Endothelial cell of umbilical vein (primary cell): ENCODE results near the gene CCNL2.

Source experiments
- POLR2A ChIP-seq: IDR thresholded peaks from 2 replicates; pipeline ENCODE4 v1.6.1; 2012; ENCODE audit warnings: low read depth, mild to moderate bottlenecking, control low read depth, low read length
- POLR2AphosphoS5 ChIP-seq: IDR thresholded peaks from 2 replicates; pipeline ENCODE4 v1.6.1; 2012; ENCODE audit warnings: low read depth, mild to moderate bottlenecking, control low read depth, low read length, moderate library complexity; ENCODE audit not compliant: insufficient read depth
- TF ChIP-seq, protein P1 (sequence below), 2 donors: IDR thresholded peaks; 1 replicate in 1 of 2; 2 replicates in 1 of 2; pipeline ENCODE4 v1.5.1; 2011; ENCODE audit warnings: low read length in 2 of 2, mild to moderate bottlenecking in 2 of 2, moderate library complexity in 2 of 2, control low read depth in 1 of 2, inconsistent platforms in 1 of 2, low read depth in 1 of 2; ENCODE audit not compliant: insufficient read depth in 1 of 2; ENCODE audit errors: extremely low read depth in 1 of 2

DNA sequence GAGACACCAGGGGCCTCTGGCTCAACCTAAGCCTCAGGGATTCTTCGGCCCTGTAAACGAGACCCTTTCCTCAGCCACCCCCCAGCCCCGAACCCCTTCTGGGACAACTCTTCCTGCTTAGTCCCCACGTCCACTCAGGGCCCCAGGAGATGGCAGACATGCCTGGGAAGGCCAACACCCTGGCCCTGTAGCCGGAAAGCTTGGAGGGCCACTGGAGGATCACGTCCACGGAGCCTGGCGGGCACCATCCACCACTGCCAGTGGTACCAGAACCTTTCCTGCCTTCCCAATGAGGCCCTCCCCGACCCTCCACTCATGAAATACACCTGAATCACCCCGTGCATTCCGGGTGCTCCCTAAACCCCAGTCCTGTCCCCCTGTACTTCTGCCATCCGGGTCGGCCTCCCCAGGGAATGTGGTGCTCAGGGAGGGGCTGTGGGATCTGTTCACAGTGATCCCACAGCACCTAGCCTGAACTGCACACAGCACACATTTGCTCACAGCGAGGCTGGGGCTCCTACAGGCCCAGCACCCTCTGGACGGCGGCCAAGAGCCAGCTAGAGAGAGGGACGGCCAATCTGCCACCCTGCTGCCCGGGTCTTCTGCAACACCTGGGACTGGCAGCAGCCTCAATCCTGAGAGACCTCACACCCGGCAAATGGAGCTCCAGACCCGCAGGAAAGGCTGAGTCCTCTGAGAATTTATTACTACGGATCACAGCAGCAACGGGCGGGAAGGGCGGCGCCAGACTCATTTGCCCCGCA lies 25.9 kb downstream of the CCNL2 start:
- TF ChIP-seq, protein P1, sequence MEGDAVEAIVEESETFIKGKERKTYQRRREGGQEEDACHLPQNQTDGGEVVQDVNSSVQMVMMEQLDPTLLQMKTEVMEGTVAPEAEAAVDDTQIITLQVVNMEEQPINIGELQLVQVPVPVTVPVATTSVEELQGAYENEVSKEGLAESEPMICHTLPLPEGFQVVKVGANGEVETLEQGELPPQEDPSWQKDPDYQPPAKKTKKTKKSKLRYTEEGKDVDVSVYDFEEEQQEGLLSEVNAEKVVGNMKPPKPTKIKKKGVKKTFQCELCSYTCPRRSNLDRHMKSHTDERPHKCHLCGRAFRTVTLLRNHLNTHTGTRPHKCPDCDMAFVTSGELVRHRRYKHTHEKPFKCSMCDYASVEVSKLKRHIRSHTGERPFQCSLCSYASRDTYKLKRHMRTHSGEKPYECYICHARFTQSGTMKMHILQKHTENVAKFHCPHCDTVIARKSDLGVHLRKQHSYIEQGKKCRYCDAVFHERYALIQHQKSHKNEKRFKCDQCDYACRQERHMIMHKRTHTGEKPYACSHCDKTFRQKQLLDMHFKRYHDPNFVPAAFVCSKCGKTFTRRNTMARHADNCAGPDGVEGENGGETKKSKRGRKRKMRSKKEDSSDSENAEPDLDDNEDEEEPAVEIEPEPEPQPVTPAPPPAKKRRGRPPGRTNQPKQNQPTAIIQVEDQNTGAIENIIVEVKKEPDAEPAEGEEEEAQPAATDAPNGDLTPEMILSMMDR (IDR thresholded peaks at IDR 0.05; ENCODE audit: extremely low read depth in 1 of 2, insufficient read depth in 1 of 2, low read depth in 1 of 2, low read length in 2 of 2): no peak
- TF ChIP-seq POLR2A (no peak), POLR2AphosphoS5 (no peak)
